GM18507 (cell line): ENCODE results near the gene PABPN1.
"Not testable (repeated sequence)": the region's sequence is repeated elsewhere in the genome, so short reads cannot be mapped to it uniquely, and the experiment has no call there.

Source experiments
- DNase-seq: peaks from one replicate; pipeline ENCODE4 v3.0.0; 2011; ENCODE audit warnings: low read depth; ENCODE audit not compliant: insufficient read length; ENCODE audit errors: extremely low spot score
- FAIRE-seq: peaks from 2 replicates; lab custom pipeline; 2011; peaks lifted over from hg19 to GRCh38; lab: Jason Lieb, UNC

The PABPN1 gene

GRCh38 chr14:23324993-23325392 is 3.7 kb downstream of the PABPN1 start:
- FAIRE-seq (no peak), DNase-seq (no peak)

GRCh38 chr14:23325746-23326145 is 4.5 kb downstream of the PABPN1 start:
- not testable (repeated sequence) for DNase-seq, FAIRE-seq

DNA sequence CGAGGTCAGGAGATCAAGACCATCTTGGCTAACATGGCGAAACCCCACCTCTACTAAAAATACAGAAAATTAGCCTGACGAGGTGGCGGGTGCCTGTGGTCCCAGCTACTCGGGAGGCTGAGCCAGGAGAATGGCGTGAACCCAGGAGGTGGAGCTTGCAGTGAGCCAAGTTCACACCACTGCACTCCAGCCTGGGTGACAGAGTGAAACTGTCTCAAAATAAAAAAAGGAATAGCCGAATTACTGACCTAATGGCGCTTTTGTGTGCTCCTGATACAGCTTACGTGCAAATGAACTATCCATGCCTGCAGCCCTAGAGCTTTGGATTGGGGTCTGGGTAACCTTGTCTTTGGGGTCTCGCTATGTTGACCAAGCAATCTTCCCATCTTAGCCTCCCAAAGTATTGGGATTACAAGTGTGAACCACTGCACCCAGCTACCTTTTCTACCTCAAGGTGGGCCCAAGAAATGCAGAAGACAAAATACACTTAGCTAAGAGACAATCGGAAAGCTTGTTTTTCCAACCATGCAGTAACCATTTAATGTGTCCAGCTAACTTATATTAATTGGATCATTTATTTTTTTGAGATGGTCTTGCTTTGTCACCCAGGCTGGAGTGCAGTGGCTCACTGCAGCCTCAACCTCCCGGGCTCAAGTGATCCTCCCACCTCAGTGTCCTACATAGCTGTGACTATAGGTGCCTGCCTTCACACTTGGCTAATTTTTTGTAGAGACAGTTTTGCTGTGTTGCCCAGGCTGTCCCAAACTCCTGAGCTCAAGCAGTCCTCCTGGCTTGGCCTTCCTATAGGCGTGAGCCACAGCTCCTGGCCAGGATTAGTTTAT is 5.5 kb downstream of the PABPN1 start:
- FAIRE-seq (no peak), DNase-seq (no peak)

DNA sequence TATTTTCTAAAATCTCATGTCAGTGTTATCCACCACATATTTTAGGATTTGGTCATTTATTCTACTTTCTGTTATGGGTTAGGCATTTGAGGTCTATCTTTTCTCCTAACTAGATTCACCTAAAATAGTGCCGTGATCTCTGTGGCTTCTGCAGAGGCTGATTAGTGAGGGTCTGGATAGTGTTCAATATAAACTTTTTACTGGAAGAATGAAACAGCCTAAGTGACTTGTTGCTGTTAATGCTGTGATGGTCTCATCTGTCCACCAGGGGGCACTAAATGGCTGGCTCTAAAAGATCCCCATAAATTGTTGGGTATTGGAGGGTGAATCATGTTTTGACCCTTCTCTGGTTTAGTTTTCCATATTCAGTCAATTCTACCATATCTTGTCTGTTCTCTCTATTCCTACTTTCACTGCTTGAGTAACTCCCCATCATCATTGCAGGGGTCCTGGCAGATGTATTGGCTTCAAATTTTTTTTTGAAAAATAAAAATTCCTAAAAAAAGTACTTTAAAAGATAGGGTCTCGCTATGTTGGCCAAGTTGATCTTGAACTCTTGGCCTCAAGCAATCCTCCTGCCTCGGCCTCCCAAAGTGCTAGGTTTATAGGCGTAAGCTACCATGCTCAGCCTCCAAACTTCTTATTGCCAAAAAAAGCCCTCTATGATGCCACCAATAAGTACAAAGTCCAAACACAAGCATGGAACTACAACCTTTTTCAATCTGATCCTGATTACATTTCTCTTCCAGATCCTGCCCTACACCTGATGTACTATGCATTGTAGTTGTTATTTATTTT is 6.9 kb downstream of the PABPN1 start:
- FAIRE-seq: peak; percentile 68
- peak; percentile 46 for DNase-seq

DNA sequence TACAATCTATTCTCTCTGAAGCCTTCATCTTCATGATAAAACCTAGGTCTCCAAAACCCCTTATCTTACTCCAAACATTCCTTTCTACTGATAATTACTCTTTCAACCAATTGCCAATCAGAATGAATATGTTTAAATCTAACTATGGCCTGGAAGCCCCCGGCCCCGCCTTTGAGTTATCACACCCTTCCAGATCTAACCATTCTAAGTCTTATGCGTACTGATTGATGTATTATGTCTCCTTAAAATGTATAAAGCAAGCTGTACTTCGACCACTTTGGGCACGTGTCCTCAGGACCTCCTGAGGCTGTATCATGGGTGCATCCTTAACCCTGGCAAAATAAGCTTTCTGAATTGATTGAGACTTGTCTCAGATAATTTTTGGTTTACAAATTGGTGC is 14.4 kb downstream of the PABPN1 start:
- FAIRE-seq (no peak), DNase-seq (no peak)

DNA sequence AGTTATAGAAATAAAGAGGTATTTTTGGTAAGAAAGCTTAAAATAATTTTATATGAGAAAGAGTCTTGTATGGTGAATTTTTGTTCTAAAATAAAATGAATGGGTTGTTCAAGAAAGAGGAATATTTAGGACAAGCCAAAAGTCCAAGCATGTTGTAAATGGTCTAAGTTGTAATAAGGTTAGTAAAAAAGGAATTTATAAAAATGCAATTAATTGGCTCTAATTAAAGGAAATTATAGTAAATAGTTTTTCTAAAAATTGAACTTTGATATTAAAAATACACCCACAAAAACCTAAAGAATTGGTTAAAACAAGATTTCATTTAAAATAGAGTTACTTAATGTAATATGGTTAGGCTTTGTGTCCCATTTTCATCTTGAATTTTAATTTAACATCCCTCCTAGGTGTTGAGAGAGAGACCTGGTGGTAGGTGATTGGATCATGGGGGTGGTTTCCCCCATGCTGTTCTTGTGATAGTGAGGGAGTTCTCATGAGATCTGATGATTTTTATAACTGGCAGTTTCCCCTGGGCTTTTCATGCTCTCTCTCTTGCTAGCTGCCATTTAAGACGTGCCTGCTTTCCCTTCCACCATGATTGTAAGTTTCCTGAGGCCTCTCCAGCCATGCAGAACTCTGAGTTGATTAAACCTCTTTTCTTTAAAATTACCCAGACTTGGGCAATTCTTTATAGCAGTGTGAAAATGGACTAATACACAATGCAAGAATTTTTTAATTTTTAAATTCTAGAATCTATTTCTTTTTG is 18.4 kb downstream of the PABPN1 start:
- DNase-seq (no peak), FAIRE-seq (no peak)

GRCh38 chr14:23344481-23344880 is 23.2 kb downstream of the PABPN1 start:
- FAIRE-seq: no peak
- DNase-seq: no peak

DNA sequence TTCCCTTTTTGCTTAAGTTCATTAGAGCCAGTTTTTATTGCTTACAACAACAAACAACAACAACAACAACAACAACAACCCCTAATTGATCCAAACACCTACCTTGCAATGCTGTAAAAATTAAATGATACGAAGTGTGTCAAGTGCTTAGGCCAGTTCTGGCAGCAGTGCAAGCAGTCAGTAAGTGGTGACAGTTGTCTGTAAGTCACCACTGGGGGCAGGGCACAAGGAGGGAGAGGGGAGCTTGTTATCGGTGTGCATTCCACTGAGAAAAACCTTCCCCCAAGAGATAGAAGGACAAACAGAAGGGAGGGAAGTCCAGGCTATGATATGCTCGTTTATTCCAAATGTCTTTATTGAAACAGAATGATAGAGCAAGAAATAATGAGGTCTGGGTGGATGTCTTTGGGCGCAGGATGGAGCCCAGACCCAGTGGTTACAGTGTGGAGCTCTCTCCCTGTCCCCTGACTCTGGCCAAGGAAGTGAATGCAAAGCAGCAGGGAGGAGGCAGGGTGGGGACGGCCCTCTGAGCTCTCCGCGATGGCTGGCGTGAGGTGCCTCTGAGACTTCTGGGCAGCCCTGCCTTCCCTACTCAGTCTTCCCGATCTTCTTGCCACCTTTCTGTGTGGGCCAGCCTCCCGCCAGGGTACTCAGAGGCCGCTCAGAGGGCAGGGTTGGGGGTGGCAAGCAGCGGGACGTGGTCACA is 24.9 kb downstream of the PABPN1 start:
- DNase-seq (no peak), FAIRE-seq (no peak)

GRCh38 chr14:23346693-23347405 is 25.6 kb downstream of the PABPN1 start:
- DNase-seq: no peak
- no peak for FAIRE-seq

- DNase-seq: no peak
- no peak for FAIRE-seq
These were observed 26.4 kb downstream of the PABPN1 start for GRCh38 chr14:23347406-23348296.

- no peak for FAIRE-seq
- DNase-seq: no peak
These were observed 27.0 kb downstream of the PABPN1 start for GRCh38 chr14:23348297-23348655.

GRCh38 chr14:23349156-23349845 is 28.0 kb downstream of the PABPN1 start:
- no peak for FAIRE-seq
- DNase-seq: no peak

GRCh38 chr14:23351681-23352505 is 30.6 kb downstream of the PABPN1 start:
- DNase-seq: no peak
- FAIRE-seq: no peak

- DNase-seq (no peak), FAIRE-seq (no peak)
These were observed 31.5 kb downstream of the PABPN1 start, which contains the start of gene SLC22A17 for GRCh38 chr14:23352506-23353432. TSS of gene SLC22A17 (minus strand) at chr14:23352887.

DNA sequence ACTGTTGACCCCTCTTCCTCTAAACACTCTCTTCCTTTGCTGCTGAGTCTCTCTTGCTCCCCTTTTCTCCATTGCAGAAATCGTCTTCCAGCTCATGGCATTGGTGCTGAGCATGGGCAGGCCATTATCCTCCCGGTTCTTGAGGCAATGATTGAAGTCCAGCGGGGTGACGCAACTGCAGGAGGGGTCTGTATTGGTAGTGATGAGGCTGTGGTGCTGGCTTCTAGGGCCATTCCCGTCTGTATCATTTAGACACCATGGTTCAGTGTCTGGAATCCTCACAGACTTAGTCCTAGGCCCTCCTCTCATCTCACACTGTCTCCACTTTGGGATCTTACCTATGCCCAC is 32.1 kb downstream of the PABPN1 start:
- FAIRE-seq: no peak
- no peak for DNase-seq

- no peak for FAIRE-seq
- no peak for DNase-seq
These were observed 33.7 kb downstream of the PABPN1 start for GRCh38 chr14:23354990-23355389.
